NCI-H1930 (cell line): ENCODE measurements around the gene ITGBL1.
"Not testable (repeated sequence)": the region's sequence is repeated elsewhere in the genome, so short reads cannot be mapped to it uniquely, and the experiment has no call there.

Source experiments
- DNase-seq, 2 experiments: peaks; one replicate each; lab custom pipeline; 2025; lab: John Stamatoyannopoulos, UW

Gene ITGBL1

DNA sequence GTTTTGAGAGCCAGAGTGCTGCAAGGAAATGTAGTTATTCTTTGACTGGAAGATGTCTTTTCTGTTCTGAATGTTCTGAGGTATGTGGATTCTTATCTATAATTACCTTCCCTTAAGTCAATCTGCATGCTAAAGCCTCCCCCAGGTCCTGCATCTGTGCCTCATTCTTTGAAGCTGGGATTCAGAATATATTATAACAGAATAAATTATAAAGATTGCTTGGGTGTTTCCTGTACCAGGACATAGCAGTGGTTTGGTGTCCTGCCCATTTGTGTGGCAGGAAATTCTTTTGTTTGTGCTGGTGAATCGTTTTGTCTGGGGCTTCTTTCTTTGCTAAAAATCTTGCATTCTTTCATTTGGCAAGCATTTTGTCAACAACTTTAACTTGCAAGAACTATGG lies 60.2 kb downstream of the ITGBL1 start:
- no peak for DNase-seq

- no peak for DNase-seq
Measured at GRCh38 chr13:101514100-101514499, 61.6 kb downstream of the ITGBL1 start.

DNA sequence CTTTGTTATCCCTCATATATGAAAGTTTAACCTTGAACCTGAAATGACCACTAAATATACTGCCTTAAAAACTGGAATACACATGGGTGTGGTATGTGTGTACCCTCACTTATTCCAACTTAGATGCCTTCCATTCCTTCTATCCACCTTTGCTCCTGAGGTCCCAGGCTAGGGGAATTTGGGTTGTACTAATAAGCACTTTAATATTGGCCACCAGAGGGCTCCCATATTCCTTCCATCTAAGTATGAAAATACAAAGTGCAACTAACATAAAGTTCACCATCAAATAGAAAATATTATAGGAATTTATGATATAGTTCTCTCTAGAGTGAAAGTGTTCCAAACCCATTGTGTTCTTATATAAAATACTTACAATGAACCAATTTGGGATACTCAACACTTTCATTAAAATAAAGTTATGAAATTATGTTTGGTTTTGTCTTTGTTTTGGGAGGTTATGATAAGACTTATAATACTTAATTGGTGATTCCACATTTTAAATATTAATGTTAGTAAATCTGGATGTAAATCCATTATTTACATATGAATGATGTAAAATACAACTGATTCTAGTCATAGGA lies 62.3 kb downstream of the ITGBL1 start:
- DNase-seq, result peak; percentile 41 to 66

GRCh38 chr13:101515504-101515903 lies 63.0 kb downstream of the ITGBL1 start:
- DNase-seq, result no peak

- DNase-seq, result no peak
Measured at GRCh38 chr13:101516262-101516661, 63.8 kb downstream of the ITGBL1 start.

DNA sequence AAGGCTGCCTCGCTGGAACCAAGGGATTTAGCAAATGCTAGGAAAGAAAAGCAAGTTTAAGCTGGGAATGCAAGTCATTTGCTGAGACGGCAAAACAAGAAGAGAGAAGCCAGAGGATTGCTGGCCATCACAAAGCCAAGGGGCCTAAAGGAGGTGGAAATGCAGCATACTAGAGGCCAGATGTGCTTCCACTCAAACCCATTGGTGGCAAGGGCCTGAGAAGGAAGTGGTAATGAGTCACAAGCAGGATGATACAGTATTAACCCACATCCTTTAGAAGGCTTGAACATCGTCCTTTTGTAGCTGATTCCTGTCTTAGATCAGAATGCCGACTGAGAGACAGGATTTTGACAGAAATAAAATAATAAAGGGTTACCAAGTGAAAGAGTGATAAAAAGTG lies 68.2 kb downstream of the ITGBL1 start:
- DNase-seq, result no peak

DNA sequence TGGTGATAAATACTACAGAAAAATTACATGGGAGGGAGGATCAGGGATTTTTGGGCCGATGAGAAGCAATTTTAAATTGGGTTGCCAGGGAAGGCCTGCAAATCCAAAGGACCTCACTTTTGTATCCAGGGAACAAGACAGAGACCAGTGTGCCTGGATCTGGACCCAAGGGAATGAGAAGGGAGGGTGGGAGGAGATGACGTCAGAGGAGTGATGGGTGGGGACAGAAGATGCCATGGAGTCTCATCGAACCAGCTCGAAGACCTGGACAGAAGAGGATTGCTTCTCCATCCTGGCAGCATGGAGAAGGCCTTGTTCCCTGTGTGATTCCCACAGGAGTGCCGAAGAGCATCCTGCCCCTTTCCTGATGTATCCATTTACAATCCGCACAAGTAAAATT lies 68.9 kb downstream of the ITGBL1 start:
- no peak for DNase-seq

- DNase-seq, result no peak
Measured at GRCh38 chr13:101522607-101523006, 70.1 kb downstream of the ITGBL1 start.

GRCh38 chr13:101523154-101524131 lies 71.0 kb downstream of the ITGBL1 start:
- no peak for DNase-seq

GRCh38 chr13:101527130-101527529 lies 74.7 kb downstream of the ITGBL1 start:
- DNase-seq, result no peak

- no peak for DNase-seq
Measured at GRCh38 chr13:101529422-101529821, 76.9 kb downstream of the ITGBL1 start.

DNA sequence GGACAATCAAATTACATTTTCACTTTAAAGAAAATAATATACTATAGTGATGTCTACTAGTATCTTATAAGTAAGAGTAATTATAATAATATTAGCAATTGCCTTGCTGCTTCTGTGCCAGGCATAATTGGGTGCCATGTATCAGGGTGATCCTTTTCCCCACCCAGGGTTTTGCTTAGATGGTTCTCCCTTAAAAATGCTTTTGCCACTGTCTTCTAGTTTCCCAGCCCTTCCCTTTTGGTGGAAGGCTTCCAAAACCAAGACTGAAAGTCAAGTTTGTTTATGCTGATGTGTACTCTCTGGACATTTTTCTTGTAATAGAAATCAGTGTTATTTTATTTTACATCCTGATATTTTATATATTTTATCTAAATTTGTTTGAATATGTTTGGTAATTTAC lies 77.8 kb downstream of the ITGBL1 start:
- no peak for DNase-seq

DNA sequence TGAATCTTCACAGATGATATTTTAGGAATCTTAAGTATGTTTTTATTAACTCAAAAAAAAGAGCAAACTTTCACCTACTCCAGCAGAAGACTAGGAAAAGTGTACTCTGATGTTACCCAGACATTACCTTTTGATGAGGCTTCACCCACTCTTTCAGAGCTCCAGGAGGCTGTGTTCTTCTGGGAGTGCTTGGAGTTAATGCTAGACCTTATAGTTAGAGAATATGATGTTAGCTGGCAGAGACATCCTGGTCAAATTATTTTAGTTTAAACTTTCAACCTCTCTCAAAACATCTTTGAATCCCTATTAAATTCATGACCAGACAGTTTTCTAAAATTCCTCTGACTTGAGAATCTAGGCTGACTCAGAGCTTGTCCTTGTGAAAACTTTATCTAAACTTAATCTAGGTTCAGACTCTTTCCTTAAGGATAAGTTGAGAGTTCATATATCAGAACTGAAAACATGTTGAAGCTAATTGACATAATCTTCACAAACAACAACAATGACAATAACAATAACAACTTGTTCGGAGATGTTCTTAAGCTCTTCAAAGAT lies 82.8 kb downstream of the ITGBL1 start:
- no peak for DNase-seq

- no peak for DNase-seq
Measured at GRCh38 chr13:101536079-101536478, 83.6 kb downstream of the ITGBL1 start.

DNA sequence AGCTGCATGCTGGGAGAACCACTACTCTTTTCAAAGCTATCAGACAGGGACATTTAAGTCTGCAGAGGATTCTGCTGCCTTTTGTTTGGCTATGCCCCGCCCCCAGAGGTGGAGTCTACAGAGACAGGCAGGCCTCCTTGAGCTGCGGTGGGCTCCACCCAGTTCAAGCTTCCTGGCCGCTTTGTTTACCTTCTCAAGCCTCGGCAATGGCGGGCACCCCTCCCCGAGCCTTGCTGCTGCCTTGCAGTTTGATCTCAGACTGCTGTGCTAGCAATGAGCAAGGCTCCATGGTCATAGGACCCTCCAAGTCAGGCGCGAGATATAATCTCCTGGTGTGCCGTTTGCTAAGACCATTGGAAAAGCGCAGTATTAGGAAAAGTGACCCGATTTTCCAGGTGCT lies 92.1 kb downstream of the ITGBL1 start:
- DNase-seq, result not testable (repeated sequence)

- no peak for DNase-seq
Measured at GRCh38 chr13:101544979-101545378, 92.5 kb downstream of the ITGBL1 start.

GRCh38 chr13:101545521-101545920 lies 93.0 kb downstream of the ITGBL1 start:
- no peak for DNase-seq

DNA sequence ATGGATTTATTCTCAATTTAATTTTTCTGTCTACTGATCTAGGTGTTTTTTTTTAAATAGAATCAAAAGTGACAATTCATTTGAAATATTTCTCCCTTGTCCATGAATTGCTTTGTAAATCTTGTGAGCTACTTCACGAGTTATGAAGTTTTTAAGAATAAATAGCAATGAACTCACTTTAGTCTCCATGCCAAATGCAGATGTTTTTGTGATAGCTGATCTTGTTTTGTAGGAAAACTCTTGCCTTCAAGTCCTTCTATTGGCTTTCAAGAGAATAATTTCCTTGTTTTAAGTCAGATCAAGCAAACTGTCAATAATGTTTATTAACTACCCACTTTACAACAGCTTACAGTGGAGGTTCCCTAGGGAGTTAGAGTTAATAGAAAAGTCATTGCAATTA lies 99.8 kb downstream of the ITGBL1 start:
- no peak for DNase-seq

- no peak for DNase-seq
Measured at GRCh38 chr13:101552786-101553185, 100.3 kb downstream of the ITGBL1 start.

- DNase-seq, result no peak
Measured at GRCh38 chr13:101554420-101555125, 102.1 kb downstream of the ITGBL1 start.

GRCh38 chr13:101555610-101556009 lies 103.1 kb downstream of the ITGBL1 start:
- DNase-seq, result no peak

GRCh38 chr13:101556676-101557123 lies 104.2 kb downstream of the ITGBL1 start:
- DNase-seq, result no peak
